Retinal pigment epithelial cell (primary cell): ENCODE data around the gene SRP9.
"Not testable (repeated sequence)": the region's sequence is repeated elsewhere in the genome, so short reads cannot be mapped to it uniquely, and the experiment has no call there.

ENCODE experiments used
- DNase-seq: peaks from one replicate; pipeline ENCODE4 v3.0.0-alpha.2; 2010; ENCODE audit warnings: low read depth
- H3K4me3 ChIP-seq: 2 replicates; pipeline ENCODE4 v1.5.1; 2011; ENCODE audit warnings: mild to moderate bottlenecking, low read length, control low read depth, moderate library complexity
- CTCF ChIP-seq: conservative IDR thresholded peaks from 2 replicates; pipeline ENCODE4 v1.5.1; 2011; ENCODE audit warnings: low read depth, low read length, control low read depth, inconsistent platforms

SRP9 gene

GRCh38 chr1:225776294-225776693 is 1.3 kb upstream of the SRP9 start:
- no peak for DNase-seq
- H3K4me3 ChIP-seq = no peak overlapping the region
- no peak for TF ChIP-seq CTCF

GRCh38 chr1:225777058-225777582 is 506 bp upstream of the SRP9 start:
- H3K4me3 ChIP-seq = peak overlapping the region; percentile 94
- DNase-seq = no peak
- TF ChIP-seq CTCF = no peak

DNA sequence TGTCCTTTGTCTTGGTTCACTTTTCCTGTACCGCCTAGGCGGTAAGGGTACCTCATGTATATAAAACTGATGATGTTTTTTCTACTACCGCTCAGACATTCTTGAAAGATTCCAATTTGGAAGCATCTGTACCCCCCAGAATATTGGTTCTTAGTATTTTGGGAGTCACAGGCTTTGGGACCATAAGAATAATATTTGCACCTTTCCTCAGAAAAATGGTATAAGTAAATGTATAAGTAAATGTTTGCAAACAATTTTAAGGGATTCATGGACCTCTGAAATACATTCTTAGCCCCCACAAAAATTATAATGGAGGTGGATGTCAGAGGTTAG is 677 bp downstream of the SRP9 start:
- DNase-seq = no peak
- H3K4me3 ChIP-seq = peak overlapping the region; percentile 94
- TF ChIP-seq CTCF = no peak

GRCh38 chr1:225779165-225779564 is 1.5 kb downstream of the SRP9 start:
- not testable (repeated sequence) for DNase-seq

GRCh38 chr1:225780134-225780533 is 2.5 kb downstream of the SRP9 start:
- H3K4me3 ChIP-seq = no peak overlapping the region
- no peak for TF ChIP-seq CTCF
- DNase-seq = no peak

More at GRCh38 chr1:225779165-225779564, 1.5 kb downstream of the SRP9 start:
- peak overlapping the region; percentile 94 for H3K4me3 ChIP-seq

DNA sequence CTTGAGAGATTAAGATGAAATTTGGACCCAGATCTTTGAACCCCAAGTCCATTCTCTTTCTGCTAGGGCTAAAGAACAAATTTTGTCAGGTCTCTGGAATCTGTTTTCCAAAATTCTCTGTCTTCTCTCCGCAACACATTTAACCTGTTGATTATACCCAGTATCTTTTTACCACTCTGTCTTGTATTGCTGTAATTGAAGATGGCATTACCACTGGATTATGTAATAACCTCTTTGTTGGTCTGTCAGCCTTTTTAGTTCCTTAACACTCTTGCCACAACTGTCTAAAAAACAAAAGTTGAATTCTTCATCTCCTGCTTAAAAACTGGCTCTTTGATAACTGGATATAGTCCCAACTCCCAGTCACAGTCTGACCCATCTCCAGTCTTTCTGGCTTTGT is 3.0 kb downstream of the SRP9 start:
- no peak overlapping the region for H3K4me3 ChIP-seq
- TF ChIP-seq CTCF = no peak
- no peak for DNase-seq

- DNase-seq, H3K4me3 ChIP-seq: not testable (repeated sequence)
Measured at GRCh38 chr1:225789142-225789541, 11.5 kb downstream of the SRP9 start.

DNA sequence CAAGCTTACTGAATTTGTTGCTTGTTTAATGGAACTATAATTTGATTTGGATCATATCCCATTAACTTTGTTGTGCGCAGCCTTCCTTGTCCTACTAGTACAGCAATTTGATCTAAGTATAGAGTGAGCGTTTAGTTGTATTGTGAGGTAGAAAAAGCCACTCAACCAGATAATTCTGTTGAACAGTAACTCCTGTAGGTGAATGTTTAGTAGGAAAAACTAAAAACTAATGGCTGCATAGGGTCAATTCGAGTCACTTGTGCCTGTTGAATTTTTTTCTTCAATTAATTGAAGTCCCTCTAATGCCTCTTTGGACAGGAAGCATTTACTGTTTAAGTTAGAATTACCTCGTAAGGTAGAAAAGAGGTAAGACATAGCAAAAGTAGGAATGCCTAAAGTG is 17.3 kb downstream of the SRP9 start:
- no peak overlapping the region for H3K4me3 ChIP-seq
- DNase-seq = no peak
- no peak for TF ChIP-seq CTCF

DNA sequence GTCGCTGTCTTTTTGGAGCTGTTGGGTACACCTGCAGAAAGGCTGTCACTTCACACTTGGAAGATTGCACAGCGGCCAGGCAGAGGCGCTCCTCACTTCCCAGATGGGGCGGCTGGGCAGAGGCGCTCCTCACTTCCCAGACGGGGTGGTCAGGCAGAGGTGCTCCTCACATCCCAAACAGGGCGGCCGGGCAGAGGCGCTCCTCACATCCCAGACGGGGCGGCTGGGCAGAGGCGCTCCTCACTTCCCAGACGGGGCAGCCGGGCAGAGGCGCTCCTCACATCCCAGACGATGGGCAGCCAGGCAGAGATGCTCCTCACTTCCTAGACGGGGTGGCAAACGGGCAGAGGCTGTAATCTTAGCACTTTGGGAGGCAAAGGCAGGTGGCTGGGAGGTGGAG is 18.5 kb downstream of the SRP9 start:
- H3K4me3 ChIP-seq, DNase-seq: not testable (repeated sequence)

DNA sequence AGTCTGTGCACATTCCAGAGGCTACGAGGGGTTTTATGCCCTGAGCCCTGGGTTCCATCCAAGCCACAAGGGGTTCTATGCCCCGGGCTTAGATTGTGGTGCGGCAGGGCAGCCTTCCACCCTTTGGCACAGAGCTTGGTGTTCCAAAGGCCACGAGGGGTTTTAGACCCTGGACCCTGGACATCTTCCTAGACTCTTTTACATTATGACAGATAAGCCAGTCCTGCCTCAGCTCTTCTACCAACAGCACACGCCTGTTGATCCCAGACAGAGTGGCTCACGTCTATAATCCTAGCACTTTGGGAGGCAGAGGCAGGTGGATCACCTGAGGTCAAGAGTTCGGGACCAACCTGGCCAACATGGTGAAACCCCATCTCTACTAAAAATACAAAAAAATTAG is 23.5 kb downstream of the SRP9 start:
- not testable (repeated sequence) for DNase-seq, H3K4me3 ChIP-seq
